Retina (tissue), 1 donor: ENCODE measurements around the gene ITPKB.
A peak's percentile ranks its signal among the peaks of the same experiment; 100 is the strongest.
"Not testable (repeated sequence)": the region's sequence is repeated elsewhere in the genome, so short reads cannot be mapped to it uniquely, and the experiment has no call there.

Experiments
- DNase-seq: peaks from one replicate; pipeline ENCODE4 v3.0.0-alpha.2; 2016

ITPKB gene

DNA sequence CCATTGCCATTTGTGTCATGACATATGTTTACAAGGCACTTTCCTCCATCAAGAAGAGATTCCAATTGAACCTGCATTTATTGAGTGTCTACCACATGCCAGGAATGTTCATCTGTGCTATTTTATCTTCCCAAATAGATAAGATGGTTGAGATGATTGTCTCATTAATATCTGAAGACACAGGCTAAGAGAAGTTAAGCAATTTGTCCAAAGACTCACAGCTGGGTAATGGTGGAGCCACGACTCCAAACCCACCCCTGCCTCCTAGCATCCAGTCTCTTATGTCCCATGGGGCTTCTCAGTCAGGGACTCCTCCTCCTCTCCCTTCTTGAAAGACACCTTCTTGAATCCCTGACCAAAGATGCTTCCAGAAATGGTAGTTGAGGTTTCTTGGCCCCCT is 122.4 kb downstream of the ITPKB start:
- no peak for DNase-seq

DNA sequence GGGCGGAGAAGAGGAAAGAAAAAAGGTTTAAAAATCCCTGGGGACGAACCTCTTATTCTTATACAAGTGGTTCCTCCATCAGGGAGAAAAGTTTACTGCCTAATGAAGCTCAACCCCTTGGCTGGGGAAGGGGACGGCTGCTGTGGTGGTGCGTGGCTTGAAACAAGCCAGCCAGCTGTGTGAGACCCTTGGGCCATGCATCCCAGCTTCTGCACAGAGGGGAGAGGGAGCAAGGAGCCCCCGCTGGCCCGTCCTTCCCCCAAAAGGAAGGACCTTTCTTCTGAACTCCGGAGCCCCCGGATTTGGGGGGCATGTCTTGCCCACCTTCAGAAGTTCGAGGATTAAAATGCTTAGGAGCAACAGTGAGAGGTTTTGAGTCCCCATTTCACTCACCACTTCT is 123.2 kb downstream of the ITPKB start:
- DNase-seq, result no peak

DNA sequence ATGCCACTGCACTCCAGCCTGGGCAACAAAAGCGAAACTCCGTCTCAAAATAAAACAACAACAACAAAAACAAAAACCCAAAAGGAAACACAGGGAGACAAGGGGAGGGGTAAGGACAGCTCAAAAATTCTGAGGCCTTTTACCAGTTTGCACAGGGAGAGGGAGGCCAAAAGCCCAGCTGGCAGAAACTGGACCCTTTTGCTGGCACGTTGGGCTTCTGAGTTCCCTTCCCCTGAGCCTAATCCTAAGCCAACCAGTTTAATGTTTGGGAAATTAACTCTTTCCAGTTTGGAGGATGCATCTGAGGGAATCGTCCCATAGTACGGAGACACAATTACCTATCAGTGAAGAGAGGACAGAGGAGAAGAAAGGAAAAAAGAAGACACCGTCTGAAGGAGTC is 127.1 kb downstream of the ITPKB start:
- not testable (repeated sequence) for DNase-seq

DNA sequence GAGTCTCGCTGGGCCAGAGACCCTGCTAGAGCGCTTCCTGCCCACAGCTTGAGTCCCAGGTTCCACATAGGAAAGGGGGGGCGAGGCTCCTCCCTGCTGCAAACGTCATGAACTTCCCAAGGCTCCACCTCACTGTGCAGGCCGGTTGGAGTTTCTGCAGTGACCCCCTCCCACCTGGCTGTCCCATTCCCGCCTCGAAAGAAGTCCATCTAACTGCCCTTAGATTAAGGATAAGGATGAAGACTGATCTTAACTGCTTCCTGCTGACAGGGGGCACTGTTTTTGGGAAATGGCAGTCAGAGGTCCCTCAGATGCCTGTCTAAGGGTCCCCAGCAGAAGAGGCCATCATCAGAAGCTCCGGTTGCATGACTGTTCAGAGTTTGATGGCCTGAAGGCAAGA is 127.8 kb downstream of the ITPKB start:
- no peak for DNase-seq

DNA sequence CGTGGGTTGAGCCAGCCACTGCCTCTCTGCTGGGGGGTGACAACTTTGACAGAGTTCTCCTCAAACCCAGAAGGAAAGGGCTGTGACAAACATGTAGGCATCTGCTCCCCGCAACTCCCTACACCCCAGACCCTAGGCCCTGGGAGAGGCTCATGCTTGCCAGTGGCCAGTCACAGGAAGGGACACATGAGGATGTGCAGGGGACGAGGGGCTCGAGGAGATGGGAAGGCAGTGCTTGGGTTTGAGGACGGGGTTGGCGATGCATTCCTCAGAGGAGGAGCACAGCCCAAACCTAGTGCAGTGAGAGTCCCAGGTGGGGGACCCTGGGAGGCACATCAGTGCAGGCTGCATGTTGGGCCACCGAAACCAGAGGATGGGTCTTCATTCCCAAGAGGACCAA is 128.4 kb downstream of the ITPKB start:
- no peak for DNase-seq

DNA sequence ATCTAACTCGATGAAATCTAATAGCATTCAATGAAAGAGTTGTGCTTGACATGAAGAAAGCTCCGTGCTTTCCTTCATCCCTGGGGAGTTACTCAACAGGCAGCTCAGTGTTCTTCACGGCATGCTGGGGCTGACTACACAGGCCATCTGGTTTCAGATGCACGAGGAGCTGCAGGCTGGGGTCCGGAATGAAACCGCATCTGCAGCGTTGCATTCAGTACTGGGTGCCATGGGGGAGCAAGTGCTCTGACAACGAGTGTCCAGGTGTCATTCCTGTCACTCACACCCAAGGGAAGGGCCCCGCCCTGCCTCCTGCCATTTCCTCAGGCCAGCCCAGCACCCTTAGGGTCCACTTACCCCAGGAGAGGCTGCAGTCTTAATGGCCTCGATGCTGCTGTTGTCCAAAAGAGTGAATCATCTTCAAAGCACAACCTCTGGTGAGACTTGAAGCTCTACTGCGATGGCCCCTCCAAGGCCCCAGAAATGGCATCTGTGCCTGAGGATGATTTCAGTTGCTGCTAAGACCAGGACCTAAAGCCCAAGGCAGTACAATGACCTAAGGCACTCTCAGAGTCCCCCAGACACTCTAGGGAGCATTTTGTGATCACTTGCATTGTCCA is 129.1 kb downstream of the ITPKB start:
- DNase-seq, result no peak

DNA sequence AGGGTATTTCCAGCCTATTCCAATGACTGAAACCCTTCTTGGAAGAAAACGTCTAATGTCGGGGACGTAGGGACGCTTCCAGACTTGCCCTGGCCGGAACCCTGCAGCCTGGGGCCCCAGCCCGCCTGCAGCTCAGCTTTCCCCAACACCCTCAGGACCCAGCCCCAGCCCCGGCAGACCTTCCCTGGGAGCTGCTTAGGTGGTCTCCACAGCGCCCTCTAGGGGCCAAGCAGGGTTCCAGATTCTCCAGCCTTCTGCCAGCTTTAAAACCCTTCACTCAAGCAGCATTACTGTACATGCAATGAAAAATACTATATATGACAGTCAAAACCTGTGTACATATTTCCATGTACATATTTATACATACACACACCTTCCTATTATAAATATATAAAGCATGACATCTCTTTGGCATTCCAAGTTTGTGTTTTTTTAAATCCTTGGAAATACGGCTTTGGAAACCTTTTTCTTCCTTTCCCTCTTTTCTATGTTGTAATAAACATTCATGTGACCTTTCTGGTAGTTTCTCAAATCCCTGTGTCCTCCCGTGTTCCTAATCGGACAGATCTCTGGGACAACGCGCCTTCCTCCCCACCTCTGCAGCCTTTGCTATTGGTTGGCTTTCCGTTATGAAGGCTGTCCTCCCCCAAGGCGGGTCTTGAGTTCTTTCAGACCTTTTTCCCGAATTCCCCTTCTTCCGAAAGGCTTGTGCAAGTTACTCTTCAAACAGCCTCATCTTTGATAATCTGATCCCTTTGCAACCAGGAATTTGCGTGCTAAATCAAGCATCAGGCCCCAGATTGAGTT is 130.2 kb downstream of the ITPKB start:
- DNase-seq, result peak; percentile 82

DNA sequence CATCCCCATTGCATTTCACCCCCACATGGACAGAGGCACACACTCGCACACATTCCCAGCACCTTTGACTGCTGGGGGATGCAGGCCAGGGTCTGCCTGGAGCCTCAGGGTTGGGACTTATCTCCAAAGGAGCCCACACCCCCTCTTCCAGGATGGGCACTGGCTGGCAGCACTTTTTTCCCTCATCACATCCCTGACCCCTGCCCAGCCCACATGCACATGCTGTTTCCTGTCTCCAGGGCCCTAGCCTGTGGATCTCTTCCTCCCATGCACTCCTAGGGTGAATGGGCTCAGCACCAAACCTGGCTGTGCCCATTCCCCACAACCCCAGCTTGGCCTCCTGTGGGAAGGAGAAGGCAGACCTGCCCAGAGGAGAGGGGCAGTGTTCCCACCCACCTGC is 131.3 kb downstream of the ITPKB start:
- no peak for DNase-seq

DNA sequence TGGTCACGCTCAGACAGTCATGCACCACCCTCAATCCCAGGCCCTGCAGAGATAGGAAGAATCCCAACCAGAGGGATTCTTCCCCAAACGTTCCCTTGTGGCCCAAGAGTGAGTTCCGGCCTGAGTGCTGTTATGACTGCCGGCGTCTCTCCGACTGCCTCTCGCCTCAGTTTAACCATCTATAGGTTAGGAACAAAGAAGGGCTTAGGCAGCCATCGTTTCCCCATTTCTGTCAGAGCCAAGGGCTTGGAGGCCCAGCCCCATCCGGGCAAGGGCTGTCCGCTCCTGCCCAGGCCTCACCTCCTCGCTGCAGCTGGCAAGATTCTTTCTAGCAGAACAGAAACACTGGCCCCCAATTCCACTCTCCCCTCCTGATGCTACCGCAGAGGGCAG is 131.8 kb downstream of the ITPKB start:
- no peak for DNase-seq

DNA sequence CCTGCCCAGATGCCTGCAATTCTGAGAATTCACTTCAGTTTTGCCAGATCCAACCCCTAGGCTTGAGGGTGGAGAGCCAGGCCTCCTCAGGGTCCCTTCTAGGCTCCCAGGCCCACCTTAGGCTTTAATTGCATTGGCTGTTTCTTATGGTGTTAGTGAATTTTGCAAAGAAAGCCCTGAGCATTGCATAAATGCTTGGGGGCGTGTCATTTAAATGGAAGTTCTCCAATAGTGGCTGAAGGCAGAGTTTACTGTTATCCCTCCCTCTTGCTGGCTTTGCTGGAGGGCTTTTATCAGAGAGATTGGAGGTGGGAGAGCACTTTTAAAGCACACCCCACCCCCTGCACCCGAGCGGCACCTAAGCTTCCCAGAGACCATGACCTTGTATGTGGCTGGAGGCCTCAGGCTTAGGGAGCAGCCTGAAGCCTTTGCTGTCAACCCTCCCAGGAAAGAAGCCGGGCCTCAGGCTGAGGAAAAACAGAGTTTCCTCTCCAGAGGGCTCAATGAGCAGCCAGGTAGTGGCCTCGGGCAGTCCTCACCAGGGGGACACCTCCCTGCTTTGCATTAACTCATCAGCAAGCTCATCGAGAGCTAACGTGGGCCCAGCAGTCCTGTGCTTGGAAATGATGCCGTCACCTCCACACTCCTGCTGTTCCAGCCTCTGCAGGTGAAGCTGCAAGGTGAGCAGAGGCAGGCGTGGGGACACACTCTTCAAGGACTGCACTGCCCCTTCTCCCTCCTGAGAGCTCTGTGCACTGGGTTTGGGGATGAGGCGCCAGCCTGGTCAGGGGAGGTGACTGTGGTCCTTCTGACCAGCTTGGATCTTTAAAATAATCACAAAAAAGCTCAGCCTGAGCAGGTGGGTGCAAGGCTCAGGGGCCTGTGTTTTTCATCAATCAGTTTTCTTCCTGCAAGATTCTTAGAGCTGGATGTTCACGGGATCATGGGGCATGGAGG is 132.5 kb downstream of the ITPKB start:
- no peak for DNase-seq

DNA sequence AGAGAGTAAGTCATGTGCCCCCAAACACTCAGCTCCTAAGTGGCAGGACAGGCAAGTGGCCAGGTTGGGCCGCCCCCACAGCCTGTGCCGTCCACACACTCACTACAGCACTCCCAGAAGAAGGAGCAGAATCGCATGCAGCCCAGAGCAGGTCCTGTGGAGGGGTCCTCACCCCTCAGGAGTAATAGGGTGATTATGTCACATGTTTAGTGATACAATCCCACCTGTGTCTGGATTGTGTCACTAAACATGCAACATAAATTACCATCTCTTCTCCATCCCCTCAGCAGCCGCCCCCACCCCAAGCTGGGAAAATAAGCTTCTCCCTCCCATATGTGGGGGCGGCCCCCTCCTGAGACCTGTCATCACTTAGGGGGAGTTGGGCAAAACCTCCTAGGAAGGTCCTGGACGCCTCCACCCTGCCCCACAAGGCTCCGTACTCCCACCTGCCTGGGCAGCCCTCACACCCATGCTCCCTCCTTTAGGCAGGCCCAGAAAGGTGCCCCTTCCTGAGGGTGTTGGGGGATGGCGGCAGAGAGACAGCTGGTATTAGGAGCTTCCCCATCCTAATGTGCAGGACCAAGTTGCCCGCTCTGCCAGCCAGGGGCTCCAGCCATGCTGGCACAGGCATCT is 133.6 kb downstream of the ITPKB start:
- DNase-seq, result no peak

DNA sequence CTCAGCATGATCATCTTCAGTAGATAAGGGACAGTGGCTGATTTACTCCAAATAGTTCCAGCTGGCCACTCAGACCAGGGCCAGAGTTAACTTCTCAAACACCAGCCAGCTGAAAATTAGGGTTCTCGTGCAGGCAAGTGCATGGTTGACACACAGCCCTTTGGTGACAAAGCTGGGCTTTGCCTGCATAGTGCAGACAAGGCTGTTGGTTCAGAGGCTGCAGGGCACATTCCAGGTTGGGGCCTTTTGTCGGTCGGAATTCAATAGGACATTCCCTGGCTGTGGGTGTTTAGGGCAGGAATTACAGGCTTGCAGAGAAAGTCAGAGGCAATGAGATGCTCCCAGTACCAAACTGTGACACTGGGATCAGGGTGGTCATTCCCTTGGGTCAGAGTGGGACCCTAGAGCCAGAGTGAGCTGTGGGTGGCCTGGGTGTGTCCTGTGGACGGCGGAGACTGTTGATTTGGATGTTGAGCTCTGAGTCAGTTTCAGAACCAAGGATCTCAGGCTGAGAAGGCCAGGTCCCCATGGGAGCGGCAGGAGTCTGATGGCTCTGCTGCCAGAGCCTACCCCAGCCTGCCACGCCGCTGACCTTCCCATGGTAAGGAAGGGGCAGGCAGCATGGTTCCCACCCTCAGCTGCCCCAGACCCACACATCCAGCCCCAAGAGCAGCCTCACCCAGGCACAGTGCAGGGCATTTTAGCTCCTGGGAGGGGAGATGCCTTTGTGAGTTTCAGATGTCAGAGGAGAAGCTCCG is 134.3 kb downstream of the ITPKB start:
- DNase-seq, result peak; percentile 23

DNA sequence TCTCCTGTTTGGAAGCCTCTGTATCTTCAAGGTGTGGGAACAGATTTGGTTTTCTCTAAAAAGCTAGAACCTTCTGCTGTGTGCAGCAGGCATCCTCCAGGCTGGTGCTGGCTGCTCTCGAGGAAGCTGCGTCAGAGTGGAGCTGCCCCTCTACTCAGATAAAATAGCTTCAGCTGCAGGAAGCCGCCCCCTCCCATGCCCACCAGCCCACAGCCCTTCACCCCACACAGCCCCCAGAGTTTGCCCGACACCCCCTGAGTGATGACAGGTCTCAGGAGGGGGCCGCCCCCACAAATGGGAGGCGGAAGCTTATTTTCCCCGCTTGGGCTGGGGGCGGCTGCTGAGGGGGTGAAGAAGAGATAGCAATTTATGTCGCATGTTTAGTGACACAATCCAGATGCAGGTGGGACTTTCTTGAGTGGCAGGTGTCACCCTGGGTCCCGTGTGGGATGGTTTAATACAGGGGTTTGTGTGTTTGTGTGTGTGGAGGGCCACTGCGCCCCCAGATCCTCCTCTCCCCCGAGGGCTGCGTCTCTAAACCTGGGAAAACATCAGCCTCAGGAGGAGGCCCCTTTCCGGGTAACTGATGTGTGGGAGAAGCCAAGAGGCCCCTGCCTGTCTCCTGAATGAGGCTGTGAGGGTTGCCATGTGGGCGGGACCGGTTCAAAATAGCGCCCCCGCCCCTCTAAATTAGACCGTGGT is 135.1 kb downstream of the ITPKB start:
- no peak for DNase-seq

DNA sequence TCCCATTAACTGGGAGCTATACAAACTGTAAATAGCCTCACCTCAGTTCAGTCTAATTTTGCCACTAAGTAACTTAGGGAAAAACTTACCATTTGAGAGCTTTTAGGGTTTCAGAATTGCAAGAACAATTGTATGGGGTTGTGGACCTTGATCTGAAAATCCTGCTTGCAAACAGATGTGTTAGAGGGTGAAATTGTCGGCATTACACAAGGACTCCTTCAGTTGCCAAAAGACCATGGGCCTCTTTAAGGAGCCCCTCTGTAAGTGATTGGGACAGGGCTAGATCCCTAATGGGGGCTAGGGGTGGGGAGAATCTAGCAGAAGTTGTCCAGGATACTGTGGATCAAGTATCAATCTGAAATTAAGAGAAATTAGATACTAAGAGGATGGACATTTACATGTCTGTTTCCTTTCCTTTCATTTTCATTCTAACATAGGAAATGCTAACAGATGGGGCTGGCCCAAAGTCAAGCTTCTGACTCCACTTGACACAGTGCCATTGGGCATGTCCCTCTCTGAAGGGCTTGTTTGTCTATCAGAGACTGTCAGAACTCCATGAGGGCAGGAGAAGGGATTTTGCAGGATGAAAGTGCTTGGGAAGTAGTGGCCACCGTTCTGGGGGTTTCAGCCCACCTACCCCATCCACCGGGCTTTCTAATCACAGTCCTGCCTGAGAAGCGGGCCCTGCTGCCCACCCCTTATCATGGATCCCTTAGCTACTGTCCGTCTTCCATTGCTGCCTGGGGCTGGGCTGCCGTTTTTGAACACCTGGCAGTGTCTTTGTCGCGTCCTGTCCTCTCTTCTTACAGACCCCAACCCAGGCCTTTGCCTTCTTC is 135.8 kb downstream of the ITPKB start:
- DNase-seq, result no peak

DNA sequence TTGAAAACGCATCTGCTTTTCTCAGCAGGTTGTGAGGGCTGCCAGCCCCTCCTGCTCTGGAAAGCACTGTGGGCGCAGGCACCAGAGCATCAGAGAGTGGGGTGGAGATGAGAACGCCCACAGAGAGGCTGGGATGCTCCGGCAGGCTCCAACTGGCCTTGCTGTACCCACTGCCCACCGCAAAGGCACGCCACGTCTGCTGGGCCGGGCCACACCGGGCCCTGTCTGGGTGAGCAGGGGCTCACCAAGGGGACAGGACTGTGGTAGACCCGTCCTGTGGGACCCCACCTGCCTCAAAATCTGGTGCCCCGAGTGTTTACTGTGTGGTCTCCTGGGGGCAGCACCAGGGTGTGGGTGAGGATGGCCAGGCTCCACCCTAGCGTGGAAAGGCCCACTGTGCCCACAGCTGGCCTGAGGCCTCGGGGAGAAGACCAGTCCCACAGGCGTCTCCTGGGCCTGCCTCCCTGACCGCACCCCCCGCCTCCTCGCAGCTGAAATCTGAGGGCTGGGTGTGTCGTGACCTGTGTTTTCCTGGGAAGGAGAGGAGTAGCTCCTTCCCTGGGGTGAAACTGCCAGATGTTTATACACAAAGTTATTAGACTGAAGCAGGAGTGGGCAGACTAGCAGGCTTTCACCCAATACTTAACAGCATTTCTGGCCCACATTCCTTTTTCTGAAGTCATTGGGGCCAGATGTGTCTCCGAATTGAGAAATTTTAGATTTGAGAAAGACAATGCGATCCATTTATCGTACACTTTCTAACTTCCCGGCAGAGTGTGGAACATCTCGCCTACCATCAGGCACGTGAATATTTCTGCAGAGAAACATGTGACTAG is 136.7 kb downstream of the ITPKB start:
- DNase-seq, result no peak

DNA sequence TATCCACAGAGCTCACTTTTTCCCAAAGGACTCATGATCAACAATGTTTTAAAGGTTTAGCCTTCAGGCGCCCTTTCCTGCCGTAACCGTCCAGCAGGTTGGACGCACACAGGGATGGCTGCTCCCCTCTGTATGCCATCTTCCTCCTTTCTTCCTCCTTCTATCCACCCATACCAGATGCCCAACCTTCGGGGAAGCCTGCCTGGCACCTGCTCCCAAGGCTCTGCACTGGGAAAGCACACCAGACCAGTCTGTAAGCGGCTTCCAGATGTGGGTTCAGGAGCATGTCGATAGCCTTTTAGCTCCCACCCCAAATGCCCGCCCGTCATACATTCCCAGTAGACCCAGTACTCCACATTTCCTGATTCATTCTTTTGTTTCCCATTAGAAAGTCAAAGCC is 137.6 kb downstream of the ITPKB start:
- no peak for DNase-seq

DNA sequence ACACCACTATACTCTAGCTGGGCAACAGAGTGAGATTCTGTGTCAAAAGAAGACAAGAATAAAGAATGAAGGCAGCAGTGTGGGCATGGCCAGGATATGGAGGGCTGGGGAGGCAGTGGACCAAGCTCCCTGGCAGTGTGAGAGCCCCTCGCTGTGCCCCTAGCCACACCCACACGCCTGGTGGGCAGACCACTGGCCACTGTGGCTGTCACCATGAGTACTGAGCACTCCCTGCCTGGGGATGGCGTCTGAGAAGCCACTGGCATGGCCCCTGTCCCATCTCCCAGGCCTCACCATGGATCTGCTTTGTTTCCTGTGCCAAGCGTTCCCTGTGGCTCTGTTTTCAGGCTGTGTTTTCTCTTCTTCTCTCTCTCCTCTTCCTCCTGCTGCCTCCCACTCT is 138.8 kb downstream of the ITPKB start:
- DNase-seq, result no peak

DNA sequence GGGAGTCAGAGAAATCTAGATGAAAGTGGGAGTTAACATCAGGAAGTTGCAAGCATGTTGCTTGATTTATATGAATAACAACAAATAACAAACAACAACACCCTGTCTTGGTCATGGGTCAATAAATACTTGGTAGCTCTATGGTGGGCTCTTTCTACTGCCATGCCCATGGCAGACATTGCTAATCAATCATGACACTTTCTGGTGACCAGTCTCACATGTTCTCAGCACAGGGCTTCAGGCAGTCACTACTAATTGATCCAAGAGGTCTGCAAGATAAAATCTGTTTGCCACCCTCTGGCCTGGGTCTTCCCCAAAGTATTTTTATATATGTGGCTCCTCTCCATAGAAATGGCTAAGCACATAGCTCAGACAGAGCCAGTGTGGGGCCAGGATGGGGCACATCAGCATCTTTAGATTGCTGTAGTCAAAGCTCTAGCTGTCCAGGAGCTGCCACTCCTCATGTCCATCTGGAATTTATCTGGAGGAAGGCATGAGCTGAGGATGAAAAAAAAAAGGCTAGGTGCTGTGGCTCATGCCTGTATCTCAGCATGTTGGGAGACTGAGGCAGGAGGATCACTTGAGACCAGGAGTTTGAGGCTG is 139.3 kb downstream of the ITPKB start:
- DNase-seq, result no peak

DNA sequence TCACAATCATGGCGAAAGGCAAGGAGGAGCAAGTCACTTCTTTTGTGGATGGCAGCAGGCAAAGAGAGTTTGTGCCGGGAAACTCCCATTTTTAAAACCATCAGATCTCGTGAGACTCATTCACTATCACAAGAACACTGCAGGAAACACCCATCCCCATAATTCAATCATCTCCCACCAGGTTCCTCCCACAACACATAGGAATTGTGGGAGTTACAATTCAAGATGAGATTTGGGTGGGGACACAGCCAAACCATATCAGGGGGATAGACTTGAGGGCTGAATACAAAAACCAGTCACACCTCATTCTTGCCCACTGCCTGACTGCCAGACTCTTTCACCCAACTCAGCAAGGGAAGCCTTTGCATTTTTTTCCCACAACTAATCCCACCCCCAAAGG is 140.1 kb downstream of the ITPKB start:
- not testable (repeated sequence) for DNase-seq
